Mesendoderm (in vitro differentiated cells): ENCODE data around the gene PASK.

Source experiments
- DNase-seq: peaks from one replicate; pipeline ENCODE4 v3.0.0; 2013
- H2AK5ac ChIP-seq: 2 replicates; pipeline ENCODE4 v1.6.1; 2013; ENCODE audit warnings: low read length, inconsistent platforms
- H2BK120ac ChIP-seq: 2 replicates; pipeline ENCODE4 v1.6.1; 2013; ENCODE audit warnings: low read depth, mild to moderate bottlenecking, low read length, moderate library complexity, mixed read lengths
- H2BK15ac ChIP-seq: replicated peaks from 2 replicates; pipeline ENCODE4 v1.6.1; 2013; ENCODE audit warnings: low read depth, mild to moderate bottlenecking, moderate library complexity
- H2BK5ac ChIP-seq: 2 replicates; pipeline ENCODE4 v1.6.1; 2013; ENCODE audit warnings: low read length, inconsistent platforms
- H3K18ac ChIP-seq: 2 replicates; pipeline ENCODE4 v1.6.1; 2013; ENCODE audit warnings: mild to moderate bottlenecking, low read length, mixed read lengths
- H3K23ac ChIP-seq: one replicate; pipeline ENCODE4 v1.6.1; 2013; ENCODE audit warnings: low read length
- H3K27ac ChIP-seq: 2 replicates; pipeline ENCODE4 v1.5.1; 2013; ENCODE audit warnings: low read depth, mild to moderate bottlenecking, inconsistent platforms, low read length, moderate library complexity
- H3K27me3 ChIP-seq: 2 replicates; pipeline ENCODE4 v1.6.1; 2013; ENCODE audit warnings: low read length, control low read depth, mild to moderate bottlenecking, inconsistent platforms; ENCODE audit not compliant: insufficient read depth, poor library complexity
- H3K36me3 ChIP-seq: 2 replicates; pipeline ENCODE4 v1.6.1; 2013; ENCODE audit warnings: low read length, inconsistent platforms; ENCODE audit not compliant: control insufficient read depth, insufficient read depth
- H3K4ac ChIP-seq: one replicate; pipeline ENCODE4 v1.6.1; 2013; ENCODE audit warnings: low read depth, mild to moderate bottlenecking, low read length, moderate library complexity
- H3K4me1 ChIP-seq: 2 replicates; pipeline ENCODE4 v1.6.1; 2013; ENCODE audit warnings: low read depth, low read length, inconsistent platforms; ENCODE audit not compliant: control insufficient read depth
- H3K4me2 ChIP-seq: 2 replicates; pipeline ENCODE4 v1.6.1; 2013; ENCODE audit warnings: low read length
- H3K4me3 ChIP-seq: 2 replicates; pipeline ENCODE4 v1.5.1; 2013; ENCODE audit warnings: mild to moderate bottlenecking, low read length
- H3K56ac ChIP-seq: one replicate; pipeline ENCODE4 v1.6.1; 2013; ENCODE audit warnings: low read length
- H3K79me1 ChIP-seq: 2 replicates; pipeline ENCODE4 v1.6.1; 2013; ENCODE audit warnings: low read length, inconsistent platforms
- H3K79me2 ChIP-seq: 2 replicates; pipeline ENCODE4 v1.6.1; 2013; ENCODE audit warnings: mild to moderate bottlenecking, low read length; ENCODE audit not compliant: control insufficient read depth, insufficient read depth
- H3K9ac ChIP-seq: 2 replicates; pipeline ENCODE4 v1.6.1; 2013; ENCODE audit warnings: low read length, inconsistent platforms
- H4K5ac ChIP-seq: one replicate; pipeline ENCODE4 v1.6.1; 2013; ENCODE audit warnings: low read length
- H4K8ac ChIP-seq: one replicate; pipeline ENCODE4 v1.6.1; 2013; ENCODE audit warnings: low read depth, mild to moderate bottlenecking, control low read depth, low read length, moderate library complexity
- WGBS: extraction: QIAGEN DNeasy Blood & Tissue Kit; methylation state at CpG from one replicate; pipeline ENCODE4 v1.1.7; 2013; ENCODE audit warnings: low lambda C conversion rate, missing lambda C conversion rate; ENCODE audit not compliant: insufficient coverage; ENCODE audit errors: extremely low coverage; 5-methylcytosine and 5-hydroxymethylcytosine counted together

The PASK gene

DNA sequence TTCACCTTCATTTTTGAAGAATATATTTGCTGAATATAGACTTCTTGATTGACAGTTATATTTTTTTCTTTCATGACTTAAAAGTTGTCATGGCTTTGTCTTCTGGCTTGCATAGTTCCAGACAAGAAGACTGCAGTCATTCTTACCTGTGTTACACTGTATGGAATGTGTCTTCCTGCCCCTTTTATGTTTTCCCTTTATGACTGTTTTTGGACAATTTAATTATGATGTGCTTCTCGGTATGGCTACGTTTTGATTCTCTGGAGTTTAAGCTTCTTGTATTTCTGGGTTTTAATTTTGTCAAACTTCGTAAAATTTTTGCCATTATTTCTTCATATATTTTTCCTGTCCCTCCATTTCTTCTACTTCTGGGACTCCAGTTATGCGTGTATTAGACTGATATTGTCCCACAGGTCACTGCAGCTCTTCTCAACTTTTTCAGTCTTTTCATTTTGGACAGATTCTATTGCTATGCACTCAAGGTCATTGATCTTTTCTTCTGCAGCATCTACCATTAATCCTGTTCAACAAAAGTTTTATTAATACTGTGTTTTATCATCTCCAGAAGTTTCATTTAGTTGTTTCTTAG, 64.3 kb downstream of the PASK start:
- H2BK120ac ChIP-seq: no peak overlapping the region
- H2AK5ac ChIP-seq: no peak overlapping the region
- H3K27me3 ChIP-seq: no peaks in the 10 kb centered on the region
- no peak overlapping the region for H2BK5ac ChIP-seq
- WGBS: no CpG with 5 or more reads among the region's 4 CpGs
- H2BK15ac ChIP-seq: no peak overlapping the region
- H4K8ac ChIP-seq: no peak overlapping the region
- H3K18ac ChIP-seq: no peak overlapping the region
- H3K23ac ChIP-seq: no peak overlapping the region
- H3K4me3 ChIP-seq: no peak overlapping the region
- H3K4ac ChIP-seq: no peak overlapping the region
- no peak overlapping the region for H3K9ac ChIP-seq
- H3K27ac ChIP-seq: no peak overlapping the region
- no peaks in the 10 kb centered on the region for H3K4me1 ChIP-seq
- H3K79me2 ChIP-seq: no peaks in the 10 kb centered on the region
- peaks cover 4% of the 10 kb centered on the region for H3K36me3 ChIP-seq
- H3K56ac ChIP-seq: no peak overlapping the region
- DNase-seq: no peak
- no peak overlapping the region for H3K4me2 ChIP-seq
- no peak overlapping the region for H4K5ac ChIP-seq
- no peaks in the 10 kb centered on the region for H3K79me1 ChIP-seq

DNA sequence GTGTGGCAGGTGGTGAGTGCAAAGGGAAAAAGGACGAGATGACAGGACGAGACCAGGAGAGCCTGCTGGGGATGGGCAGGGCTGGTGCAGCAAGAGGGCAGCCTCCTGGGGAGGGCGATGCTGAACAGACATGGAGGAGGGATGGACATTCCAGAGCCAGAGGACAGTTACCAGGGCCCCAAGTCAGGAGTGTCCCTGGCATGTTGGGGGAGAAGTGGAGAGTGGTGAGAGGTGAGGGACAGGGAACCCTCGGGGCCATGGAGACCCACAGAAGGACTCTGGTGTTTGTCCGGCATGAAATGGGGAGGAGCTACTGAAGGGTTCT, 66.2 kb downstream of the PASK start:
- Histone ChIP-seq H3K4me3 (no peak overlapping the region), H3K23ac (no peak overlapping the region), H3K79me1 (no peaks in the 10 kb centered on the region), H3K79me2 (no peaks in the 10 kb centered on the region), H3K9ac (no peak overlapping the region), H2BK120ac (no peak overlapping the region), H4K5ac (no peak overlapping the region), H3K4me2 (no peak overlapping the region), H3K18ac (no peak overlapping the region), H2BK5ac (no peak overlapping the region), H3K4ac (no peak overlapping the region), H2BK15ac (no peak overlapping the region), H3K27me3 (no peaks in the 10 kb centered on the region), H3K56ac (no peak overlapping the region), H2AK5ac (no peak overlapping the region), H4K8ac (no peak overlapping the region), H3K4me1 (no peaks in the 10 kb centered on the region), H3K27ac (no peak overlapping the region), H3K36me3 (peaks cover 2% of the 10 kb centered on the region)
- DNase-seq: no peak
- no CpG with 5 or more reads among the region's 5 CpGs for WGBS

DNA sequence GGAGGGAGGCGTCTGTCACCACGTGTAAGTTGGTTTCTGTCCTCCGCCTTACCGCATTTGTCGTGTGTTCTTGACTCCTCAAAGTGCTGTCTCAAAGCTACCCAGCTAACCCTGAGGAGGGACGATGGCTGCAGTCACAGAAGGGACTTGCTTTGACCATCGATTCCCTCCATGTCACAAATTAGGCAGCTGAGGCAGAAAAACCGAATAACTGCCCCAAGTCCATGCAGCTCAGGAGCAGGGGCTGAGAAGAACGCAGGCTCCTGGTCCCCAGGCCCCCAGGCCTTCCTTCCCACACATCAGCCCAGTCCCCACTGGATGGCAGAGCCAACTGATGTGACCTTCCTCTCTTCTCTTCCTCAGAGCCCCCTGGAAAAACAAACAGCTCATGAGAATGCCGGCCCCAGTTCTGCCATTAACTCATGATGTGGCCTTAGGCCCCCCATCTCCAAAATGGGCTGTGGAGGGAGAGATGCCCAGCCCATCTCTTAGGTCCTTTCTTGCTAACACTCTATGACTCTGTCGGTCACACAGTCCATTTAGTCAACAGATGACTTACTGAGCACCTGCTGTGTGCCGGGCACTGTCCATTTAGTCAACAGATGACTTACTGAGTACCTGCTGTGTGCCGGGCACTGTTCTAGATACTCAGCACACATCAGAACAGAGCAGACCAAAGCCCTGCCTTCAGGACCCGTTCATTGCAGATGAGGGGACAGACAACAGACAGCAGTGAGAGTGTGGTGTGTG, 66.8 kb downstream of the PASK start:
- Histone ChIP-seq H2BK5ac (no peak overlapping the region), H4K8ac (no peak overlapping the region), H4K5ac (no peak overlapping the region), H3K79me1 (no peaks in the 10 kb centered on the region), H3K4me1 (no peaks in the 10 kb centered on the region), H3K4ac (no peak overlapping the region), H3K4me3 (no peak overlapping the region), H3K23ac (no peak overlapping the region), H3K27me3 (no peaks in the 10 kb centered on the region), H3K56ac (no peak overlapping the region), H3K27ac (no peak overlapping the region), H3K4me2 (no peak overlapping the region), H3K9ac (no peak overlapping the region), H2AK5ac (no peak overlapping the region), H3K36me3 (no peaks in the 10 kb centered on the region), H2BK15ac (no peak overlapping the region), H3K79me2 (no peaks in the 10 kb centered on the region), H3K18ac (no peak overlapping the region), H2BK120ac (no peak overlapping the region)
- DNase-seq: no peak
- WGBS: no CpG with 5 or more reads among the region's 14 CpGs

DNA sequence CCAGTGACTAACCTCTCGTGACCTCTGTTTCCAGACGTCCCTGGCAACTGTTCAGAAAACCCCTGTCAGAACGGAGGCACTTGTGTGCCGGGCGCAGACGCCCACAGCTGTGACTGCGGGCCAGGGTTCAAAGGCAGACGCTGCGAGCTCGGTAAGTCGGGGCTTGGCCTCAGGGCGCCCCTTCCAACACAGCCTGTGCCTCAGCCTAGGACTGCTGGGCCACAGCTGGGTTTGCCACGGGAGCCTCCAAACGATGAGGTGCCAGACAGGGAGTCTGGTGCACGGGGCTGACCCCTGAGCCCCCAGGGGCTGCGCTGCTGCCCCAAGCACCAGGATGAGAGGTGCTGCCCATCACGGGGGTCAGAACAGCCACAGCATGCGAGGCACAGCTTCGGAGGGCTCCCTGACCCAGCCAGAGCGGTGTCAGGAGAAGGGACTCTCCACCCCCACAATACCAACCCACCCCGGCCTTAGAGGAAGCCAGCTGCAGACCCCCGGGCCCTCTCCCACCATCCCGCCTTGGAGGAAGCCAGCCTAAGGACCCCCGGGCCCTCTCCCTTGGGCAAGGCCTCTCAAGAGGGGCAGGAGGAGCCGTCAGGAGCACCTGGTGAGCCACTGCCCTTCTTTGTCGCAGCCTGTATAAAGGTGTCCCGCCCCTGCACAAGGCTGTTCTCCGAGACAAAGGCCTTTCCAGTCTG, 67.5 kb downstream of the PASK start:
- Histone ChIP-seq H3K23ac (no peak overlapping the region), H4K5ac (no peak overlapping the region), H3K9ac (no peak overlapping the region), H3K4me3 (no peak overlapping the region), H3K27me3 (no peaks in the 10 kb centered on the region), H2BK15ac (no peak overlapping the region), H2AK5ac (no peak overlapping the region), H3K27ac (no peak overlapping the region), H3K79me1 (no peaks in the 10 kb centered on the region), H3K18ac (no peak overlapping the region), H2BK5ac (no peak overlapping the region), H3K56ac (no peak overlapping the region), H3K36me3 (no peaks in the 10 kb centered on the region), H3K79me2 (no peaks in the 10 kb centered on the region), H3K4me1 (no peaks in the 10 kb centered on the region), H4K8ac (no peak overlapping the region), H3K4ac (no peak overlapping the region), H3K4me2 (no peak overlapping the region), H2BK120ac (no peak overlapping the region)
- WGBS: no CpG with 5 or more reads among the region's 28 CpGs
- no peak for DNase-seq

DNA sequence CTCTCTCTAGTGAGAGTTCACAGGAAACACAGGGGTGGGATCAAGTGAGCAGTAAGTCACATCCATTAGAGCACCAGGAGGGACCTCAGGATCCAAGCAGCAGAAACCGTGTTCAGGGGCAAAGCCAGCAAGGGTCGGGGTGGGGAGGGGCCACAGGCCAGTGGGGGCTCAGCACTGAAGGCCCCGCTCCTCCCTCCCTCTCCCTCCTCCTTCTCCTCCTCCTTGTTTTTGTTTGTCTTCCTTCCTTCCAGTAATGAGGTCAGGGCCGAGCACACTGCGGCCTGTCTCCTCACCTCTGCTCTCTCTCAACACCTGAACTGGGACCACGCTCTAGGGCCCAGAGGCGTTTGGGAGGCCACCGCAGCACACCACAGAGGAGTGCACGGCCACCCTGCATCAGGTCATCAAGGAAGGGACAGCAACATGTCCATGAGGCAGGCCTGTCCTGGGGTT, 68.1 kb downstream of the PASK start:
- Histone ChIP-seq H3K4ac (no peak overlapping the region), H3K79me1 (no peaks in the 10 kb centered on the region), H3K27me3 (no peaks in the 10 kb centered on the region), H2BK5ac (no peak overlapping the region), H3K79me2 (no peaks in the 10 kb centered on the region), H4K8ac (no peak overlapping the region), H3K9ac (no peak overlapping the region), H3K4me1 (no peaks in the 10 kb centered on the region), H3K27ac (no peak overlapping the region), H3K23ac (no peak overlapping the region), H3K56ac (no peak overlapping the region), H3K4me2 (no peak overlapping the region), H2BK15ac (no peak overlapping the region), H3K4me3 (no peak overlapping the region), H2BK120ac (no peak overlapping the region), H3K36me3 (no peaks in the 10 kb centered on the region), H2AK5ac (no peak overlapping the region), H3K18ac (no peak overlapping the region), H4K5ac (no peak overlapping the region)
- no peak for DNase-seq
- WGBS: no CpG with 5 or more reads among the region's 9 CpGs
